ENCODE results near the gene XIRP2. TPM values are rescaled to one million over a fixed set of nuclear protein-coding genes. Genes with fewer than 3 reads are reported as not detected.

The XIRP2 gene
- total and polyA plus RNA-seq, 2 of the 8 experiments (the other 6 are each of a cell fraction or from before 2014, with no cell fraction given) = 0.11 TPM; not detected in 1

GRCh38 chr2:166870346-166870745 is 17.9 kb upstream of the XIRP2 start (continued):
- TF ChIP-seq, protein P1, sequence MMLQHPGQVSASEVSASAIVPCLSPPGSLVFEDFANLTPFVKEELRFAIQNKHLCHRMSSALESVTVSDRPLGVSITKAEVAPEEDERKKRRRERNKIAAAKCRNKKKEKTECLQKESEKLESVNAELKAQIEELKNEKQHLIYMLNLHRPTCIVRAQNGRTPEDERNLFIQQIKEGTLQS (IDR thresholded peaks at IDR 0.05; ENCODE audit: insufficient read depth, low read depth, low read length) = no peak
- TF ChIP-seq ASH2L (IDR thresholded peaks at IDR 0.05; ENCODE audit: low read length) = no peak
- TF ChIP-seq RXRA (IDR thresholded peaks at IDR 0.05; ENCODE audit: insufficient read depth, low read depth, low read length) = no peak
- TF ChIP-seq KDM1A (IDR thresholded peaks at IDR 0.05; ENCODE audit: borderline replicate concordance, low read length) = no peak

Measured in H1 (cell line).